Measurements from ENCODE around the gene TBPL2. TPM values are rescaled to one million over a fixed set of nuclear protein-coding genes. Genes with fewer than 3 reads are reported as not detected.
"Not testable (repeated sequence)": the region's sequence is repeated elsewhere in the genome, so short reads cannot be mapped to it uniquely, and the experiment has no call there.

The TBPL2 gene
- polyA plus RNA-seq, 4 donors, result 0.35 TPM; not detected in 3

DNA sequence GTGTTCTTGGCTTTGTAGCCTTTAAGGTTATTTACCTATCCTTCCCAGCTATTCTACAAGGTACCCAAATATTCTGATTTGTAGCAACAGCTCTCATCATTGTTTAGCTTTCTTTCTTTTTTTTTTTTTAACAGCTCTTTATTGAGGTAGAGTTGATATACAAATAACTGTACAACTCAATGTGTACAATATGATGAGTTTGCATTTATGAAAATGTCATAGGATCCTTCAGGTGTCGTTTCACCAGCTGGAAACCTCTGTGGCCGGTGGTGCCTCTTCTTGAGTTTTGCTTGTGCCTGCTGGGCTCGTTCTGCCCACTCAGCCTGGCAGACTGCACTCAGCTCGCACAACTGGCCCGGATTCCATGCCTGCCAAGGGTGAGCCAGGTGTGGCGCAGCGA lies 26.9 kb upstream of the TBPL2 start:
- 83 to 96% (median 92%) methylated on average over 7 of the region's 7 CpGs for WGBS, 3 donors
- peaks cover 0 to 10% of the 10 kb centered on the region in 2 donors for H3K9me3 ChIP-seq (ENCODE audit: control insufficient read depth in 2 of 2, insufficient read depth in 1 of 2, low read depth in 1 of 2, low read length in 1 of 2)
- no peaks in the 10 kb centered on the region for H3K36me3 ChIP-seq (ENCODE audit: control insufficient read depth in 3 of 3, insufficient read depth in 2 of 3, low read depth in 1 of 3, low read length in 3 of 3)
- FAIRE-seq, result no peak
- no peaks in the 10 kb centered on the region for H3K27me3 ChIP-seq (ENCODE audit: control insufficient read depth in 3 of 3, insufficient read depth in 3 of 3, low read length in 3 of 3)
- DNase-seq, result no peak
- H3K27ac ChIP-seq (ENCODE audit: low read depth in 1 of 3, low read length in 2 of 3), result no peak overlapping the region
- H3K4me3 ChIP-seq (ENCODE audit: low read depth in 1 of 3, low read length in 3 of 3), result no peak overlapping the region
- no peaks in the 10 kb centered on the region for H3K4me1 ChIP-seq (ENCODE audit: control insufficient read depth in 3 of 3, insufficient read depth in 2 of 3, low read depth in 1 of 3, low read length in 2 of 3)

DNA sequence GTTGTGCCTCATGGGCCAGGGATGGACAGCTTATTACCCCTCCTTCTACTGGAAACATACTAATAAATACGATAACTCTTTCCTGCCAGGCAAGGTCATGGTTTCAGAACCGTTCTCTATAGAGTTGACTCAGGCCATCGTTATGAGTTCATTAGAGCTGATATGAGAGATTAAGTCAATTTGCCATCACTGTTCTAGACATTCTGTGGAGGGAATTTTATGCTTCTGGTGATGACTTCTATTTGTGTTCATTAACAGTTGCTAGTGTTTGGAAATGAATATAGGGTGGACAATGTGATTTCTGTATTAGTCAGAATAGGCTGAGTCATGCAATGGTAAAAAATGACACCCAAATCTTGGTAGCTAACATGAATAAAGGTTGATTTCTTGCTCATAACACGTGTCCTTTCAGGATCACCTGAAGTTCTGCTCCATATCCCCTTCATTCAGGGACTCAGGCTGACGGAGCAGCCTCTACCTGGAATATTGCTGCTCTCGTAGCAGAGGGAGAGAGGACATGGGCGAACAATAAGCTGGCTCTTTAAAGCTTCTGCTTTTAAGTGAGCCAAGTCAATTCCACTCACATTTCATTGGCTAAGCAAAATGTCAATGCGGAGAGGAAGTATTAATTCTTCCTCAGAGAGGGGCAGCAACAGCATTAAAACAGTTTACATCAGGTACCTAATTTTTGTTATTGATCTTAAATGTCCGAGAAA lies 18.5 kb upstream of the TBPL2 start:
- Histone ChIP-seq H3K9me3 (ENCODE audit: control insufficient read depth in 2 of 2, insufficient read depth in 1 of 2, low read depth in 1 of 2, low read length in 1 of 2) (no peaks in the 10 kb centered on the region), H3K4me3 (ENCODE audit: low read depth in 1 of 3, low read length in 3 of 3) (no peak overlapping the region), H3K27ac (ENCODE audit: low read depth in 1 of 3, low read length in 2 of 3) (no peak overlapping the region), H3K4me1 (ENCODE audit: control insufficient read depth in 3 of 3, insufficient read depth in 2 of 3, low read depth in 1 of 3, low read length in 2 of 3) (peaks cover 0 to 11% (median 3%) of the 10 kb centered on the region in 3 donors), H3K27me3 (ENCODE audit: control insufficient read depth in 3 of 3, insufficient read depth in 3 of 3, low read length in 3 of 3) (no peaks in the 10 kb centered on the region), H3K36me3 (ENCODE audit: control insufficient read depth in 3 of 3, insufficient read depth in 2 of 3, low read depth in 1 of 3, low read length in 3 of 3) (no peaks in the 10 kb centered on the region)
- no peak for FAIRE-seq
- no peak for DNase-seq
- WGBS, 3 donors, result 63 to 68% (median 66%) methylated on average over 9 of the region's 9 CpGs

DNA sequence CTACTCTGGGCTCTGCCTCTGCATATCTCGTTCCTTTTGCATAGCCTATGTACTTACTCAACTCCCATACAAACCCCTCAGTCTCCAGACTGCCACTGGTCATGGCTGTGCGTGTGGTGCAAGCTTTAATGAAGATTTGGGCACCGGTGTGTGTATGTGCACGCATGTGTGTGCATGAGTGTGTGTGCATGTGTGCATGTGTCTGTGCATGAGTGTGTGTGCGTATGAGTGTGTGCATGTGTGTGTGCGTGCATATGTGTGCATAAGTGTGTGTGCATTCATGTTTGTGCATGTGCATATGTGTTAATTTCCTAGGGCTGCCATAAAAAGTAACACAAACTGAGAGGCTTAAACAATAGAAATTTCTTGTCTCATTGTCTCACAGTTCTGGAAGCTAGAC lies 17.1 kb upstream of the TBPL2 start:
- no peak for DNase-seq
- WGBS, 3 donors, result 88 to 94% (median 93%) methylated on average over 6 of the region's 6 CpGs
- no peak overlapping the region for H3K27ac ChIP-seq (ENCODE audit: low read depth in 1 of 3, low read length in 2 of 3)
- H3K36me3 ChIP-seq (ENCODE audit: control insufficient read depth in 3 of 3, insufficient read depth in 2 of 3, low read depth in 1 of 3, low read length in 3 of 3), result no peaks in the 10 kb centered on the region
- H3K4me1 ChIP-seq (ENCODE audit: control insufficient read depth in 3 of 3, insufficient read depth in 2 of 3, low read depth in 1 of 3, low read length in 2 of 3), result peaks cover 3 to 15% (median 3%) of the 10 kb centered on the region in 3 donors
- no peaks in the 10 kb centered on the region for H3K9me3 ChIP-seq (ENCODE audit: control insufficient read depth in 2 of 2, insufficient read depth in 1 of 2, low read depth in 1 of 2, low read length in 1 of 2)
- no peak for FAIRE-seq
- H3K27me3 ChIP-seq (ENCODE audit: control insufficient read depth in 3 of 3, insufficient read depth in 3 of 3, low read length in 3 of 3), result no peaks in the 10 kb centered on the region
- H3K4me3 ChIP-seq (ENCODE audit: low read depth in 1 of 3, low read length in 3 of 3), result no peak overlapping the region

DNA sequence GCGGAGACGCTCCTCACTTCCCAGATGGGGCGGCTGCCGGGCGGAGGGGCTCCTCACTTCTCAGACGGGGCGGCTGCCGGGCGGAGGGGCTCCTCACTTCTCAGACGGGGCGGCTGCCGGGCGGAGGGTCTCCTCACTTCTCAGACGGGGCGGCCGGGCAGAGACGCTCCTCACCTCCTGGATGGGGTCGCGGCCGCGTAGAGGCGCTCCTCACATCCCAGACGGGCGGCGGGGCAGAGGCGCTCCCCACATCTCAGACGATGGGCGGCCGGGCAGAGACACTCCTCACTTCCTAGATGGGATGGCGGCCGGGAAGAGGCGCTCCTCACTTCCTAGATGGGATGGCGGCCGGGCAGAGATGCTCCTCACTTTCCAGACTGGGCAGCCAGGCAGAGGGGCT lies 16.0 kb upstream of the TBPL2 start:
- WGBS, 3 donors, result 97 to 100% (median 99%) methylated on average over 1 to 29 of the region's 34 CpGs
- H3K36me3 ChIP-seq (ENCODE audit: control insufficient read depth in 3 of 3, insufficient read depth in 2 of 3, low read depth in 1 of 3, low read length in 3 of 3); H3K27ac ChIP-seq (ENCODE audit: low read depth in 1 of 3, low read length in 2 of 3); DNase-seq; FAIRE-seq; H3K27me3 ChIP-seq (ENCODE audit: control insufficient read depth in 3 of 3, insufficient read depth in 3 of 3, low read length in 3 of 3); H3K4me3 ChIP-seq (ENCODE audit: low read depth in 1 of 3, low read length in 3 of 3); H3K9me3 ChIP-seq (ENCODE audit: control insufficient read depth in 2 of 2, insufficient read depth in 1 of 2, low read depth in 1 of 2, low read length in 1 of 2): not testable (repeated sequence)
- peaks cover 3 to 15% (median 4%) of the 10 kb centered on the region in 3 donors for H3K4me1 ChIP-seq (ENCODE audit: control insufficient read depth in 3 of 3, insufficient read depth in 2 of 3, low read depth in 1 of 3, low read length in 2 of 3)

DNA sequence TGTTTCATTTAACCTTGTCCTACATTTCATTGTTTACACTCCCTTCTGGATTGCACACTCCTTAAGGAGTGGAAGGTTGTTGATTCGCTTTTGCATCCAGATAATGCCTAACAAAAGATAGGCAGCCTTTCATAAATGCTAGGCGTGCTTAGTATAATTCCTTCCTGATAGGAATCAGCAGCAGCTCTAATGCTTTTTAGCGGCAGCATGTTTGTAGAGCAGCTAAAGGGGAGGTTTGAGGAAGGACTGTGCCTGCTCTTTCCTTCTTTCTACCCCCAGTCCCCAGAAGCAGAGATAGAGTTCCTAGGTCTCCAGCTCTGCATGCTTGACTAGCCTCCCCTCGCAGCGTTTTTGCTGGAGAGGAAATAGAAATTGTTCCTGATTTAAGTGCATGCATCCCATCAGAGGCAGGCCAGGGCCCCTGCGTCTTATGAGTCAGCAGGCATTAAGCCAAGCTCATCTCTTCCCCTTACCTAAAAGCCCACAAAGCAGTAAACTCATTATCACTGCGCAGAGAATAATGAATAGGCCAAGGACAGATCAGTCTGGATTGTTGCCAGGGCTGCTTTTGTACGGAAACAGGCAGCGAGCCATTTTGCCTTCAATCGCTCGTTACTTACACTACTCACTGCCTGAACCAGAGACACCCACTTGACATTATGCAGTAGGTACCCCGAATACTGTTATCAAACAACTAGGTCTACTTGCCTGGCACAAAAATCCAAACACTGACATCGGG lies 14.0 kb upstream of the TBPL2 start:
- H3K36me3 ChIP-seq (ENCODE audit: control insufficient read depth in 3 of 3, insufficient read depth in 2 of 3, low read depth in 1 of 3, low read length in 3 of 3), result no peaks in the 10 kb centered on the region
- H3K27ac ChIP-seq (ENCODE audit: low read depth in 1 of 3, low read length in 2 of 3), result peak overlapping the region in 2 of 3 donors; percentile 4 to 62
- H3K9me3 ChIP-seq (ENCODE audit: control insufficient read depth in 2 of 2, insufficient read depth in 1 of 2, low read depth in 1 of 2, low read length in 1 of 2), result no peaks in the 10 kb centered on the region
- DNase-seq, result peak; percentile 55 to 65
- H3K27me3 ChIP-seq (ENCODE audit: control insufficient read depth in 3 of 3, insufficient read depth in 3 of 3, low read length in 3 of 3), result no peaks in the 10 kb centered on the region
- no peak overlapping the region for H3K4me3 ChIP-seq (ENCODE audit: low read depth in 1 of 3, low read length in 3 of 3)
- peaks cover 3 to 15% (median 6%) of the 10 kb centered on the region in 3 donors for H3K4me1 ChIP-seq (ENCODE audit: control insufficient read depth in 3 of 3, insufficient read depth in 2 of 3, low read depth in 1 of 3, low read length in 2 of 3)
- no peak for FAIRE-seq
- 11 to 23% (median 16%) methylated on average over 13 of the region's 13 CpGs for WGBS, 3 donors

DNA sequence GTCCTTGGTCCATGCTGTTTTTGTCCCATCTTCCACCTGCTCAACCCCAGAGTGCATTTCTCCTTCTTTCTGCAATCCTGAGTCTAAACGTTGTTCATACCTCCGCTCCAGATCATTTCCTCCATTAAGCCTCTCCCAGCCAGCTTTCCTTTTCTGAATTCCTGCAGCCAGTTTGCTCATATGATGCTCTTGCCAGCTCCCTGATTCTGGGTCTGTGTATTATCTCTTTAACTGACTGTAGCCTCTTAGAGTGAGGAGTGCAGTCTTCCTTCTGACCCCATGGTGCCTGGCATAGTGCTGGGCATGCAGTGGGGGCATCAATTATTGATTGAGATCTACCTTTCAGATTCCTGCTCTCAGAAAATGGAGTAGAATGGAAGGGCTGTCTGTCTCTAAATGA lies 11.5 kb upstream of the TBPL2 start:
- no peaks in the 10 kb centered on the region for H3K9me3 ChIP-seq (ENCODE audit: control insufficient read depth in 2 of 2, insufficient read depth in 1 of 2, low read depth in 1 of 2, low read length in 1 of 2)
- no peak for DNase-seq
- H3K27me3 ChIP-seq (ENCODE audit: control insufficient read depth in 3 of 3, insufficient read depth in 3 of 3, low read length in 3 of 3), result no peaks in the 10 kb centered on the region
- no peak overlapping the region for H3K27ac ChIP-seq (ENCODE audit: low read depth in 1 of 3, low read length in 2 of 3)
- H3K36me3 ChIP-seq (ENCODE audit: control insufficient read depth in 3 of 3, insufficient read depth in 2 of 3, low read depth in 1 of 3, low read length in 3 of 3), result no peaks in the 10 kb centered on the region
- FAIRE-seq, result no peak
- no peak overlapping the region for H3K4me3 ChIP-seq (ENCODE audit: low read depth in 1 of 3, low read length in 3 of 3)
- WGBS, 3 donors, result 40 to 63% (median 58%) methylated on average over 2 of the region's 2 CpGs
- H3K4me1 ChIP-seq (ENCODE audit: control insufficient read depth in 3 of 3, insufficient read depth in 2 of 3, low read depth in 1 of 3, low read length in 2 of 3), result peaks cover 3 to 15% (median 10%) of the 10 kb centered on the region in 3 donors

DNA sequence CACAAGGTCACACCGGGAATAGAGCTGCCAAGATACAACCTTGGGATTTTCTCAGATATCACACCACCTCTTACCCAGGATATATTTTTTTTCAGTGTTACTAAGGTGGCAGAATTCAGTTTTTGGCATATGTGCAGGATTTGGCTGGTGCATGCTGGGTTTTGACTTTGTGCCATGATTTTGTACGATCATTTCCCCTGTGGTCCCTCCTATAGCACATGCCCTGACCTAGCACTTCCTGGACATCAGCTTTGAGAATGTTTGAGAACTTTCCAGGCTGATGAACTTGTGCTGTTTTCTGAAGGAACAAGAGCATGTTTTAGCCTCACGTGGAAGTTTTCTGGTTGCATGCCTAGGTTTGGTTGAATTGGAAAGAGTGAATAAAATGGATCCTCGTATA lies 11.0 kb upstream of the TBPL2 start:
- DNase-seq, result no peak
- peaks cover 3 to 15% (median 10%) of the 10 kb centered on the region in 3 donors for H3K4me1 ChIP-seq (ENCODE audit: control insufficient read depth in 3 of 3, insufficient read depth in 2 of 3, low read depth in 1 of 3, low read length in 2 of 3)
- H3K27ac ChIP-seq (ENCODE audit: low read depth in 1 of 3, low read length in 2 of 3), result no peak overlapping the region
- FAIRE-seq, result no peak
- H3K9me3 ChIP-seq (ENCODE audit: control insufficient read depth in 2 of 2, insufficient read depth in 1 of 2, low read depth in 1 of 2, low read length in 1 of 2), result no peaks in the 10 kb centered on the region
- H3K36me3 ChIP-seq (ENCODE audit: control insufficient read depth in 3 of 3, insufficient read depth in 2 of 3, low read depth in 1 of 3, low read length in 3 of 3), result no peaks in the 10 kb centered on the region
- H3K4me3 ChIP-seq (ENCODE audit: low read depth in 1 of 3, low read length in 3 of 3), result no peak overlapping the region
- WGBS, 3 donors, result 32 to 39% (median 37%) methylated on average over 4 of the region's 4 CpGs
- no peaks in the 10 kb centered on the region for H3K27me3 ChIP-seq (ENCODE audit: control insufficient read depth in 3 of 3, insufficient read depth in 3 of 3, low read length in 3 of 3)

DNA sequence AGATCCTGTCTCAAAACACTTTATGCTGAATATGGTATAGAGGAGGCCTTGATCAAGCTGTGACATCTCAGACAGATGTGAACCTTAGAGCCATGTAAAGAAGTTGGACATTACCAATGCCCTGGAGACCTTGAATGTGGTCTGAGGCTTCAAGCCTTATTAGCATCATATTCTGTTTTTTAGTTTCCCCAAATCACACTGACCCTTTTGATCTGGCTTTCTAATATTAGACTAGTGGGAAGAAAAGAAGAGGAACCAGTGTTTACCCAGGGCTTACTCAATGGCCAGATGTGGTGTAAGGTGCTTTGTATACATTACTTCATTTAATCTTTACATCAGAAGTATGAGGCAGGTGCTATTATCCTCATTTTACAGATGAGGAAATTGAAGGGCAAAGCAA lies 10.6 kb upstream of the TBPL2 start:
- no peak overlapping the region for H3K27ac ChIP-seq (ENCODE audit: low read depth in 1 of 3, low read length in 2 of 3)
- no peaks in the 10 kb centered on the region for H3K36me3 ChIP-seq (ENCODE audit: control insufficient read depth in 3 of 3, insufficient read depth in 2 of 3, low read depth in 1 of 3, low read length in 3 of 3)
- H3K4me3 ChIP-seq (ENCODE audit: low read depth in 1 of 3, low read length in 3 of 3), result no peak overlapping the region
- DNase-seq (no peak), FAIRE-seq (no peak)
- no peaks in the 10 kb centered on the region for H3K27me3 ChIP-seq (ENCODE audit: control insufficient read depth in 3 of 3, insufficient read depth in 3 of 3, low read length in 3 of 3)
- H3K4me1 ChIP-seq (ENCODE audit: control insufficient read depth in 3 of 3, insufficient read depth in 2 of 3, low read depth in 1 of 3, low read length in 2 of 3), result peaks cover 3 to 15% (median 10%) of the 10 kb centered on the region in 3 donors
- H3K9me3 ChIP-seq (ENCODE audit: control insufficient read depth in 2 of 2, insufficient read depth in 1 of 2, low read depth in 1 of 2, low read length in 1 of 2), result no peaks in the 10 kb centered on the region
